Vagina (tissue), 2 donors: Measurements from ENCODE around the gene MEOX1.

Experiments used
- CTCF ChIP-seq, 3 experiments: fragments of 450-650 bp in 2 of 3; fragments of 200-600 bp in 1 of 3; sonication (generic) in 1 of 3; IDR thresholded peaks; one replicate each; pipeline ENCODE4 v1.5.1; 2017 to 2019; ENCODE audit warnings: antibody characterized with exemption in 3 of 3, mild to moderate bottlenecking in 2 of 3, moderate library complexity in 2 of 3
- POLR2A ChIP-seq, 2 donors: fragments of 450-650 bp; IDR thresholded peaks; one replicate each; pipeline ENCODE4 v1.6.1; 2017; ENCODE audit warnings: antibody characterized with exemption in 2 of 2, mild to moderate bottlenecking in 2 of 2, moderate library complexity in 2 of 2
- POLR2AphosphoS5 ChIP-seq, 2 donors: sonication (generic); formaldehyde crosslinking; IDR thresholded peaks; one replicate each; pipeline ENCODE4 v1.9.0; 2017; ENCODE audit warnings: antibody characterized with exemption in 2 of 2, mild to moderate bottlenecking in 2 of 2, low read depth in 1 of 2; ENCODE audit not compliant: insufficient read depth in 1 of 2

- no peak for TF ChIP-seq CTCF (IDR thresholded peaks at IDR 0.05)
- no peak for TF ChIP-seq POLR2A (IDR thresholded peaks at IDR 0.05)
- TF ChIP-seq POLR2AphosphoS5 (IDR thresholded peaks at IDR 0.05; ENCODE audit: insufficient read depth in 1 of 2, low read depth in 1 of 2): no peak
Measured at GRCh38 chr17:43671755-43672519, 10.2 kb upstream of the MEOX1 start.
